SK-N-SH treated with all-trans-retinoic acid at 6 μM for 48 hours (cell line): ENCODE results near the gene NSG1.

Experiments
- ATAC-seq: fragments of 200-7000 bp; cut with Tn5 transposase; 3 replicates; pipeline ENCODE4 v1.9.1; 2020; ENCODE audit warnings: mild to moderate bottlenecking, moderate library complexity
- ARNTL ChIP-seq: fragments of 450-650 bp; formaldehyde crosslinking; IDR thresholded peaks from 2 replicates; pipeline ENCODE4 v1.5.0; 2020; ENCODE audit warnings: low read depth, mild to moderate bottlenecking, moderate library complexity, borderline replicate concordance
- BACH2 ChIP-seq: fragments of 250-450 bp; sonication (Bioruptor Pico); IDR thresholded peaks from 2 replicates; pipeline ENCODE4 v1.9.0; 2021; ENCODE audit warnings: mild to moderate bottlenecking, borderline replicate concordance
- CREB5 ChIP-seq: fragments of 250-450 bp; sonication (Bioruptor Pico); IDR thresholded peaks from 2 replicates; pipeline ENCODE4 v1.5.1; 2020; ENCODE audit warnings: low read depth, mild to moderate bottlenecking, moderate library complexity
- CSDC2 ChIP-seq: fragments of 250-450 bp; sonication (Bioruptor Pico); IDR thresholded peaks from 2 replicates; pipeline ENCODE4 v1.5.0; 2020; ENCODE audit warnings: mild to moderate bottlenecking, moderate library complexity
- CSRNP3 ChIP-seq: fragments of 250-450 bp; sonication (Bioruptor Pico); IDR thresholded peaks from 2 replicates; pipeline ENCODE4 v1.5.1; 2021; ENCODE audit warnings: mild to moderate bottlenecking, moderate library complexity
- ESRRG ChIP-seq: fragments of 250-450 bp; sonication (Bioruptor Pico); IDR thresholded peaks from 2 replicates; pipeline ENCODE4 v1.6.1; 2021; ENCODE audit warnings: mild to moderate bottlenecking
- GLIS3 ChIP-seq: fragments of 250-450 bp; sonication (Bioruptor Pico); IDR thresholded peaks from 2 replicates; pipeline ENCODE4 v1.5.0; 2020; ENCODE audit warnings: mild to moderate bottlenecking, moderate library complexity
- ISL1 ChIP-seq: fragments of 250-450 bp; sonication (Bioruptor Pico); IDR thresholded peaks from 2 replicates; pipeline ENCODE4 v2.1.2; 2022; ENCODE audit warnings: mild to moderate bottlenecking, moderate library complexity
- OSR1 ChIP-seq: fragments of 250-450 bp; sonication (Bioruptor Pico); IDR thresholded peaks from 2 replicates; pipeline ENCODE4 v1.8.0; 2022; ENCODE audit warnings: moderate library complexity, mild to moderate bottlenecking, inconsistent platforms
- PATZ1 ChIP-seq: fragments of 250-450 bp; sonication (Bioruptor Pico); IDR thresholded peaks from 2 replicates; pipeline ENCODE4 v1.8.0; 2020; ENCODE audit warnings: mild to moderate bottlenecking, moderate library complexity, borderline replicate concordance
- POU6F1 ChIP-seq: fragments of 250-450 bp; sonication (Bioruptor Pico); IDR thresholded peaks from 2 replicates; pipeline ENCODE4 v1.8.0; 2021; ENCODE audit warnings: low read depth, mild to moderate bottlenecking, moderate library complexity, borderline replicate concordance
- PPARA ChIP-seq: fragments of 250-450 bp; sonication (Bioruptor Pico); IDR thresholded peaks from 2 replicates; pipeline ENCODE4 v1.5.0; 2020; ENCODE audit warnings: mild to moderate bottlenecking, borderline replicate concordance
- RARB ChIP-seq: fragments of 250-450 bp; sonication (Bioruptor Pico); IDR thresholded peaks from 2 replicates; pipeline ENCODE4 v1.8.0; 2021; ENCODE audit warnings: mild to moderate bottlenecking, moderate library complexity
- SNAI2 ChIP-seq: fragments of 250-450 bp; sonication (Bioruptor Pico); IDR thresholded peaks from 2 replicates; pipeline ENCODE4 v1.5.0; 2020; ENCODE audit warnings: mild to moderate bottlenecking, moderate library complexity
- TCF4 ChIP-seq: fragments of 250-450 bp; sonication (Bioruptor Pico); IDR thresholded peaks from 2 replicates; pipeline ENCODE4 v1.8.0; 2021; ENCODE audit warnings: mild to moderate bottlenecking, moderate library complexity, borderline replicate concordance
- TOX ChIP-seq: fragments of 250-450 bp; sonication (Bioruptor Pico); IDR thresholded peaks from 2 replicates; pipeline ENCODE4 v1.8.0; 2021; ENCODE audit warnings: mild to moderate bottlenecking, moderate library complexity, borderline replicate concordance
- ZC3H10 ChIP-seq: fragments of 250-450 bp; sonication (Bioruptor Pico); IDR thresholded peaks from 2 replicates; pipeline ENCODE4 v1.5.1; 2021; ENCODE audit warnings: mild to moderate bottlenecking, moderate library complexity
- ZFP3 ChIP-seq: fragments of 250-450 bp; sonication (Bioruptor Pico); IDR thresholded peaks from 2 replicates; pipeline ENCODE4 v1.5.0; 2020; ENCODE audit warnings: mild to moderate bottlenecking, moderate library complexity
- ZFP30 ChIP-seq: fragments of 450-650 bp; formaldehyde crosslinking; IDR thresholded peaks from 2 replicates; pipeline ENCODE4 v1.5.0; 2022; ENCODE audit warnings: mild to moderate bottlenecking, moderate library complexity
- ZNF565 ChIP-seq: fragments of 450-650 bp; formaldehyde crosslinking; conservative IDR thresholded peaks from 2 replicates; pipeline ENCODE4 v1.5.0; 2020; ENCODE audit warnings: low read depth, mild to moderate bottlenecking, moderate library complexity
- ZNF70 ChIP-seq: fragments of 450-650 bp; formaldehyde crosslinking; IDR thresholded peaks from 2 replicates; pipeline ENCODE4 v1.5.0; 2020; ENCODE audit warnings: mild to moderate bottlenecking, moderate library complexity
- TF ChIP-seq, protein P1 (sequence below): fragments of 250-450 bp; sonication (Bioruptor Pico); IDR thresholded peaks from 2 replicates; pipeline ENCODE4 v1.5.0; 2020; ENCODE audit warnings: mild to moderate bottlenecking, moderate library complexity

NSG1 gene

GRCh38 chr4:4432341-4433125 is 45.6 kb downstream of the NSG1 start:
- TF ChIP-seq ZNF565 (CRISPR knock-in tag) (no peak), POU6F1 (CRISPR knock-in tag) (no peak), OSR1 (CRISPR knock-in tag) (no peak), CSDC2 (CRISPR knock-in tag) (no peak), ZC3H10 (no peak), ESRRG (CRISPR knock-in tag) (no peak), ZFP3 (CRISPR knock-in tag) (no peak), ARNTL (no peak), BACH2 (CRISPR knock-in tag) (no peak)
- no peak for ATAC-seq

GRCh38 chr4:4433941-4434340 is 47.0 kb downstream of the NSG1 start:
- ATAC-seq: no peak
- no peak for TF ChIP-seq ZNF70 (CRISPR knock-in tag)
- no peak for TF ChIP-seq CSRNP3
- TF ChIP-seq ZC3H10: no peak
- TF ChIP-seq, all 23 proteins: peak for 0

- ATAC-seq: no peak
- TF ChIP-seq TCF4 (CRISPR knock-in tag) (no peak), BACH2 (CRISPR knock-in tag) (no peak), PPARA (CRISPR knock-in tag) (no peak), TOX (no peak), CSRNP3 (no peak), CSDC2 (CRISPR knock-in tag) (no peak), ARNTL (no peak), SNAI2 (CRISPR knock-in tag) (no peak), CREB5 (no peak), RARB (no peak), OSR1 (CRISPR knock-in tag) (no peak), POU6F1 (CRISPR knock-in tag) (no peak), ZFP3 (CRISPR knock-in tag) (no peak), ISL1 (CRISPR knock-in tag) (no peak), ZNF70 (CRISPR knock-in tag) (no peak), PATZ1 (CRISPR knock-in tag) (no peak), ZNF565 (CRISPR knock-in tag) (no peak), ZFP30 (no peak), GLIS3 (CRISPR knock-in tag) (no peak)
- TF ChIP-seq, protein P1, sequence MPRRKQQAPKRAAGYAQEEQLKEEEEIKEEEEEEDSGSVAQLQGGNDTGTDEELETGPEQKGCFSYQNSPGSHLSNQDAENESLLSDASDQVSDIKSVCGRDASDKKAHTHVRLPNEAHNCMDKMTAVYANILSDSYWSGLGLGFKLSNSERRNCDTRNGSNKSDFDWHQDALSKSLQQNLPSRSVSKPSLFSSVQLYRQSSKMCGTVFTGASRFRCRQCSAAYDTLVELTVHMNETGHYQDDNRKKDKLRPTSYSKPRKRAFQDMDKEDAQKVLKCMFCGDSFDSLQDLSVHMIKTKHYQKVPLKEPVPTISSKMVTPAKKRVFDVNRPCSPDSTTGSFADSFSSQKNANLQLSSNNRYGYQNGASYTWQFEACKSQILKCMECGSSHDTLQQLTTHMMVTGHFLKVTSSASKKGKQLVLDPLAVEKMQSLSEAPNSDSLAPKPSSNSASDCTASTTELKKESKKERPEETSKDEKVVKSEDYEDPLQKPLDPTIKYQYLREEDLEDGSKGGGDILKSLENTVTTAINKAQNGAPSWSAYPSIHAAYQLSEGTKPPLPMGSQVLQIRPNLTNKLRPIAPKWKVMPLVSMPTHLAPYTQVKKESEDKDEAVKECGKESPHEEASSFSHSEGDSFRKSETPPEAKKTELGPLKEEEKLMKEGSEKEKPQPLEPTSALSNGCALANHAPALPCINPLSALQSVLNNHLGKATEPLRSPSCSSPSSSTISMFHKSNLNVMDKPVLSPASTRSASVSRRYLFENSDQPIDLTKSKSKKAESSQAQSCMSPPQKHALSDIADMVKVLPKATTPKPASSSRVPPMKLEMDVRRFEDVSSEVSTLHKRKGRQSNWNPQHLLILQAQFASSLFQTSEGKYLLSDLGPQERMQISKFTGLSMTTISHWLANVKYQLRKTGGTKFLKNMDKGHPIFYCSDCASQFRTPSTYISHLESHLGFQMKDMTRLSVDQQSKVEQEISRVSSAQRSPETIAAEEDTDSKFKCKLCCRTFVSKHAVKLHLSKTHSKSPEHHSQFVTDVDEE (CRISPR knock-in tag): no peak
These were observed 49.4 kb downstream of the NSG1 start for GRCh38 chr4:4436244-4436823.
